Renal pelvis (tissue), 12 donors: Measurements from ENCODE around the gene ZNF599. TPM values are rescaled to one million over a fixed set of nuclear protein-coding genes. Genes with fewer than 3 reads are reported as not detected.
"Not testable (repeated sequence)": the region's sequence is repeated elsewhere in the genome, so short reads cannot be mapped to it uniquely, and the experiment has no call there.

Experiments
- DNase-seq: peaks from one replicate; pipeline ENCODE4 v3.0.0-alpha.2; 2013
- long read RNA-seq, 16 experiments: transcript quantifications; one replicate each; lab custom pipeline, GENCODE V29; 2026
- polyA plus RNA-seq, 3 donors: library from polyadenylated mRNA; unstranded; fragments of 120-200 nt; gene quantifications; one replicate each; pipeline ENCODE4 v1.2.1, GENCODE V29; 2013; ENCODE audit not compliant: insufficient read length in 3 of 3

The ZNF599 gene
- polyA plus RNA-seq, result 10 to 100 TPM; 14.1 to 17.2 (median 16.7) TPM
- long read RNA-seq, donor 1, transcript ZNF599-203 (3 exons, 948 nt), result major isoform, 10 of 11 reads
- long read RNA-seq, donor 1, partial matches to known transcripts, result 0 of 11 reads
- long read RNA-seq, donor 1, other reads (novel, unspliced or antisense), result 0 of 11 reads
- long read RNA-seq, donor 2, transcript ZNF599-203 (3 exons, 948 nt), result major isoform, 8 of 8 reads
- long read RNA-seq, donor 2, partial matches to known transcripts, result 0 of 8 reads
- long read RNA-seq, donor 2, other reads (novel, unspliced or antisense), result 0 of 8 reads
- long read RNA-seq, donor 3, partial matches to known transcripts, result 0 of 4 reads
- long read RNA-seq, donor 3, other reads (novel, unspliced or antisense), result 0 of 4 reads
- long read RNA-seq, donor 4, transcript ZNF599-203 (3 exons, 948 nt), result major isoform, 12 of 12 reads
- long read RNA-seq, donor 4, partial matches to known transcripts, result 0 of 12 reads
- long read RNA-seq, donor 4, other reads (novel, unspliced or antisense), result 0 of 12 reads
- long read RNA-seq, donor 5, partial matches to known transcripts, result 0 of 6 reads
- long read RNA-seq, donor 5, other reads (novel, unspliced or antisense), result 0 of 6 reads
- long read RNA-seq, donor 6, transcript ZNF599-203 (3 exons, 948 nt), result major isoform, 9 of 14 reads
- long read RNA-seq, donor 6, partial matches to known transcripts, result 0 of 14 reads
- long read RNA-seq, donor 6, other reads (novel, unspliced or antisense), result 0 of 14 reads
- long read RNA-seq, donor 7, transcript ZNF599-203 (3 exons, 948 nt), result major isoform, 9 of 9 reads
- long read RNA-seq, donor 7, partial matches to known transcripts, result 0 of 9 reads
- long read RNA-seq, donor 7, other reads (novel, unspliced or antisense), result 0 of 9 reads
- long read RNA-seq, donor 8, partial matches to known transcripts, result 0 of 2 reads
- long read RNA-seq, donor 8, other reads (novel, unspliced or antisense), result 0 of 2 reads
- long read RNA-seq, donor 9, partial matches to known transcripts, result 0 of 7 reads
- long read RNA-seq, donor 9, other reads (novel, unspliced or antisense), result 0 of 7 reads
- long read RNA-seq, donor 10, transcript ZNF599-203 (3 exons, 948 nt), result major isoform, 8 of 8 reads
- long read RNA-seq, donor 10, partial matches to known transcripts, result 0 of 8 reads
- long read RNA-seq, donor 10, other reads (novel, unspliced or antisense), result 0 of 8 reads
- long read RNA-seq, donor 11, partial matches to known transcripts, result 0 of 5 reads
- long read RNA-seq, donor 11, other reads (novel, unspliced or antisense), result 0 of 5 reads
- long read RNA-seq, donor 12, transcript ZNF599-203 (3 exons, 948 nt), result major isoform, 15 of 16 reads
- long read RNA-seq, donor 12, partial matches to known transcripts, result 0 of 16 reads
- long read RNA-seq, donor 12, other reads (novel, unspliced or antisense), result 0 of 16 reads
- long read RNA-seq, donor 13, transcript ZNF599-203 (3 exons, 948 nt), result major isoform, 8 of 9 reads
- long read RNA-seq, donor 13, partial matches to known transcripts, result 0 of 9 reads
- long read RNA-seq, donor 13, other reads (novel, unspliced or antisense), result 0 of 9 reads
- long read RNA-seq, donor 14, result 0 reads
- long read RNA-seq, donor 15, transcript ZNF599-203 (3 exons, 948 nt), result major isoform, 7 of 10 reads
- long read RNA-seq, donor 15, partial matches to known transcripts, result 0 of 10 reads
- long read RNA-seq, donor 15, other reads (novel, unspliced or antisense), result 0 of 10 reads
- long read RNA-seq, donor 16, transcript ZNF599-203 (3 exons, 948 nt), result major isoform, 9 of 12 reads
- long read RNA-seq, donor 16, partial matches to known transcripts, result 0 of 12 reads
- long read RNA-seq, donor 16, other reads (novel, unspliced or antisense), result 0 of 12 reads

GRCh38 chr19:34772697-34773554 is at the start of gene ZNF599:
ZNF599 (minus strand) TSS chr19:34773215; CDS start chr19:34772841, 374 bp downstream.
- DNase-seq, result peak; percentile 93

GRCh38 chr19:34818270-34818669 is 45.3 kb upstream of the ZNF599 start:
- no peak for DNase-seq

GRCh38 chr19:34816708-34817107 is 43.7 kb upstream of the ZNF599 start:
- DNase-seq, result no peak

GRCh38 chr19:34808566-34808965 is 35.6 kb upstream of the ZNF599 start:
- DNase-seq, result no peak

GRCh38 chr19:34806976-34807860 is 34.2 kb upstream of the ZNF599 start:
- no peak for DNase-seq

- no peak for DNase-seq
Measured at GRCh38 chr19:34804115-34804514, 31.1 kb upstream of the ZNF599 start.

GRCh38 chr19:34796953-34797352 is 23.9 kb upstream of the ZNF599 start:
- DNase-seq, result not testable (repeated sequence)

GRCh38 chr19:34794066-34794960 is 21.3 kb upstream of the ZNF599 start:
- no peak for DNase-seq

- no peak for DNase-seq
Measured at GRCh38 chr19:34793565-34793964, 20.6 kb upstream of the ZNF599 start.

GRCh38 chr19:34788074-34788473 is 15.1 kb upstream of the ZNF599 start:
- no peak for DNase-seq

- DNase-seq, result no peak
Measured at GRCh38 chr19:34787059-34787824, 14.2 kb upstream of the ZNF599 start.

- DNase-seq, result no peak
Measured at GRCh38 chr19:34786236-34786635, 13.2 kb upstream of the ZNF599 start.

GRCh38 chr19:34779652-34780051 is 6.6 kb upstream of the ZNF599 start:
- DNase-seq, result no peak

- DNase-seq, result no peak
Measured at GRCh38 chr19:34778342-34778741, 5.3 kb upstream of the ZNF599 start.

- DNase-seq, result no peak
Measured at GRCh38 chr19:34774857-34775256, 1.8 kb upstream of the ZNF599 start.

- DNase-seq, result no peak
Measured at GRCh38 chr19:34773555-34773864, 495 bp upstream of the ZNF599 start.

- DNase-seq, result no peak
Measured at GRCh38 chr19:34767951-34768350, 5.1 kb downstream of the ZNF599 start.
